ENCODE data around the gene LYRM1.

The LYRM1 gene

DNA sequence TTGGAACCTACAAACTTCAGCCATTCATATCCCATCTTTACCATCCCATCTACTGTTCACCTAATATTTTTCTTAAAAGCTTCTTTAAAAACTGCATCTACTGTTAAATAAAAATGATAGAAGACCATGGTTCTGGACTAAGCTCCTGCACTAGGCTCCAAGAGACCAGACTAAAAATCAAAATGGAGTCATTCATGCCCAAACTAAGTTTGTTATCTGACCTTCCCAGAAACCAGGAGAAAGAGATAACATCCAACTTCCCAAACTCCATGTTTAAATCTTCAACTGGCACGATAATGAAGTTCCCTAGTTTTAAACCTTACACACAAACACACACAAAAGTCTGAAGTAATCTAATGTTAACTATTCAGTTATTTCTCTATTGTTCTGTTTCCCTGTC, 14.3 kb upstream of the LYRM1 start:
- Histone ChIP-seq H3K27ac (ENCODE audit: low read length) (no peak overlapping the region), H3K36me3 (ENCODE audit: control insufficient read depth in 2 of 2, insufficient read depth in 2 of 2, low read length in 2 of 2) (no peaks in the 10 kb centered on the region), H3K27me3 (ENCODE audit: control insufficient read depth in 1 of 2, insufficient read depth in 2 of 2, low read length in 2 of 2) (no peaks in the 10 kb centered on the region), H3K4me3 (ENCODE audit: low read length in 2 of 2) (no peak overlapping the region), H3K9ac (ENCODE audit: low read length in 2 of 2) (no peak overlapping the region), H3K9me3 (ENCODE audit: control insufficient read depth in 2 of 2, low read length in 2 of 2) (no peaks in the 10 kb centered on the region), H3K4me1 (ENCODE audit: control insufficient read depth, insufficient read depth, low read length) (peaks cover 13% of the 10 kb centered on the region)

DNA sequence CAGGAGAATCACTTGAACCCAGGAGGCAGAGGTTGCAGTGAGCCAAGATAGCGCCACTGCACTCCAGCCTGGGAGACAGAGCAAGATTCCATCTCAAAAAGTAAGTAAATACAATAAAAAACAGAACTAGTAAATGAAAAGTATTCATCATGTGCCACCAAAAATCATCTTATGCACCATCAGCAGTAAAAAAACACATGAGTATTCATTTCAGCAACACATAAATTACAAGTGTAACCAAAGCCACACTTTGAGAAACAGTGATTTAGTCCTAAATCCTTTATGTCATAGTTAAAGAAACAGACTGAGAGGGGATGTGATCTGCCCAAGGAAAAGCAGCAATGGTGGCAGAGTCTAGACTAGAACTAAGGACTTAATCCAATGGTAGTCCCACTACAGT, 13.4 kb upstream of the LYRM1 start:
- Histone ChIP-seq H3K27ac (ENCODE audit: low read length) (no peak overlapping the region), H3K4me1 (ENCODE audit: control insufficient read depth, insufficient read depth, low read length) (peaks cover 13% of the 10 kb centered on the region), H3K27me3 (ENCODE audit: control insufficient read depth in 1 of 2, insufficient read depth in 2 of 2, low read length in 2 of 2) (no peaks in the 10 kb centered on the region), H3K36me3 (ENCODE audit: control insufficient read depth in 2 of 2, insufficient read depth in 2 of 2, low read length in 2 of 2) (peaks cover 0 to 2% of the 10 kb centered on the region in 2 donors), H3K9me3 (ENCODE audit: control insufficient read depth in 2 of 2, low read length in 2 of 2) (no peaks in the 10 kb centered on the region), H3K4me3 (ENCODE audit: low read length in 2 of 2) (no peak overlapping the region), H3K9ac (ENCODE audit: low read length in 2 of 2) (no peak overlapping the region)

DNA sequence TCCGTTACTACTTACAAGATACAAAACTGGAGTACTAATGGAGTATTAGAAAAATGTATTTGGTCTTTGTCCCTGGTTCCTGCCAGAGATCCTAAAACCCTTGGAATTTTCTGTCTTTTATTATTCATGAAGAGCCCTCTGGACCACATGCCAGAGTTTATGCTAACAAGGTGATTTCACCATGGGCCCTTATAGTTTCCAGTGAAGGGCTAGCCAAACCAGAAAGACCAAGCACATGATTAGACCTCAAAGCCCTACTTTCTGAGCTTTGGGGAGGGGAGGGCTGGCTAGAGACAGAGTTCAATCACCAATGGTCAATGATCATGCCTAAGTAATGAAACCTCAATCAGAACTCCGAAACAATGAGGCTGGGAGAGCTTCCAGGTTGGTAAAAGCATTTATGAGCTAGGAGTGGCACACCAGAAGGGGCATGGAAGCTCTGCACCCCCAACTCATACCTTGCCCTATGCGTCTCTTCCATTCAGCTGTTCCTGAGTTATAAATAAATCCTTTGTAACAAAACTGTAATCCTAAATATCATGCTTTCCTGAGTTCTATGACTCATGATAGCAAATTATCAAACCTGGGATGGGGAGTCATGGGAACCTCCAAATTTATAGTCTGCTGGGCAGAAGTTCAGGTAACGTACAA, 10.8 kb upstream of the LYRM1 start:
- no peaks in the 10 kb centered on the region for H3K9me3 ChIP-seq (ENCODE audit: control insufficient read depth in 2 of 2, low read length in 2 of 2)

DNA sequence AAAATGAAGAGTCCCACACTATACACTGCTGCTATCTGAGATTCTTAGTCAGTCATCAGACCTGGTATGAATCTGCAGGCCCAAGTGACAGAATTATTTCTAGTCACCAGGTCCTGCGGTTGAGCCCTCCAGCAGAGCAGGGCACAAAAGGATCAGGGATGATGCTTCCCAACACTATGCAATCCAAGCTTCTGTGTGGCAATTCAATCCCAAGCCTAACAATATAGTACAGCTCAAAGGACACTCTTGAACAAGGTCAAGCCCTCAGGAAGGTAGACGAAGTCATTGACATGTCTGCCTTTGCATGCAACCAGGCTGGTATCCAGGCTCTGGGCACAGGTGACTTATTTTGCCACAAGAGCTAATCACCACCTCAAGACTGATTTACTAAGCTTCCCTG, 6.2 kb upstream of the LYRM1 start:
- Histone ChIP-seq H3K36me3 (ENCODE audit: control insufficient read depth in 2 of 2, insufficient read depth in 2 of 2, low read length in 2 of 2) (peaks cover 4 to 20% of the 10 kb centered on the region in 2 donors), H3K4me3 (ENCODE audit: low read length in 2 of 2) (no peak overlapping the region), H3K9ac (ENCODE audit: low read length in 2 of 2) (no peak overlapping the region), H3K27me3 (ENCODE audit: control insufficient read depth in 1 of 2, insufficient read depth in 2 of 2, low read length in 2 of 2) (no peaks in the 10 kb centered on the region), H3K9me3 (ENCODE audit: control insufficient read depth in 2 of 2, low read length in 2 of 2) (no peaks in the 10 kb centered on the region), H3K27ac (ENCODE audit: low read length) (no peak overlapping the region), H3K4me1 (ENCODE audit: control insufficient read depth, insufficient read depth, low read length) (peaks cover 14% of the 10 kb centered on the region)

More for the DNA sequence above, 10.8 kb upstream of the LYRM1 start:
- H3K4me3 ChIP-seq (ENCODE audit: low read length in 2 of 2) = no peak overlapping the region
- no peaks in the 10 kb centered on the region for H3K27me3 ChIP-seq (ENCODE audit: control insufficient read depth in 1 of 2, insufficient read depth in 2 of 2, low read length in 2 of 2)
- H3K36me3 ChIP-seq (ENCODE audit: control insufficient read depth in 2 of 2, insufficient read depth in 2 of 2, low read length in 2 of 2) = peaks cover 0 to 11% of the 10 kb centered on the region in 2 donors
- no peak overlapping the region for H3K9ac ChIP-seq (ENCODE audit: low read length in 2 of 2)
- no peak overlapping the region for H3K27ac ChIP-seq (ENCODE audit: low read length)
- H3K4me1 ChIP-seq (ENCODE audit: control insufficient read depth, insufficient read depth, low read length) = peaks cover 15% of the 10 kb centered on the region

DNA sequence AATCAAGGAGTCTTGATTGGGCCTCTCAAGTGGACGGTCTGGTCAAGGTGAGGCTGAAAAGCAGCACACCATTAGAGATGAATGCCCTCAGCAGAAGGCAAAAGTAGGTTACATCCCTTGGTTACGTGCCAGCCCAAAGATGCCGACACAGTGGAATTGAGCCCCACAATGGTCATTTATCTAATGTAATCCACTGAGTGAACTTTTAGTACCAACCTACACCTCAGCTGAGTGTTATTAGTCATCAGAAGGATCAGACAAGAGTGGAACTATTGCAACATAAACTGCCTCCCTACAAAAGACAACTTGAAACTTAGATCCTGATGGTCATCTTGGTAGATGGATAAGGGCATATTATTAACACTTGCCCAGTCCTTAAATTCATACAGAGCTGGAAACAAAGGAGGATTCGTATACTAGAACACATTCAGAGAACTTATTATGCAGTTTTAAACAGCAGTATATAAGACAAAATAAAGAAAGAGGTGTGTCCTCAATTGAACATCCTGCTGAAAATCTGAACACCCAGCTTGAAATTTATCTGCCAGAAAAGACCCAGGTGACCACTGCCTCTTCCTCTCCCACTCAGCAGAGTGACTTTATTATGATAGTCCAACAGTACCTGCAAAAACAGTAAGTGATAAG, 3.2 kb upstream of the LYRM1 start:
- H3K36me3 ChIP-seq (ENCODE audit: control insufficient read depth in 2 of 2, insufficient read depth in 2 of 2, low read length in 2 of 2) = peaks cover 4 to 18% of the 10 kb centered on the region in 2 donors
- peaks cover 22% of the 10 kb centered on the region for H3K4me1 ChIP-seq (ENCODE audit: control insufficient read depth, insufficient read depth, low read length)
- H3K9me3 ChIP-seq (ENCODE audit: control insufficient read depth in 2 of 2, low read length in 2 of 2) = no peaks in the 10 kb centered on the region
- H3K9ac ChIP-seq (ENCODE audit: low read length in 2 of 2) = no peak overlapping the region
- no peak overlapping the region for H3K27ac ChIP-seq (ENCODE audit: low read length)
- no peak overlapping the region for H3K4me3 ChIP-seq (ENCODE audit: low read length in 2 of 2)
- no peaks in the 10 kb centered on the region for H3K27me3 ChIP-seq (ENCODE audit: control insufficient read depth in 1 of 2, insufficient read depth in 2 of 2, low read length in 2 of 2)

DNA sequence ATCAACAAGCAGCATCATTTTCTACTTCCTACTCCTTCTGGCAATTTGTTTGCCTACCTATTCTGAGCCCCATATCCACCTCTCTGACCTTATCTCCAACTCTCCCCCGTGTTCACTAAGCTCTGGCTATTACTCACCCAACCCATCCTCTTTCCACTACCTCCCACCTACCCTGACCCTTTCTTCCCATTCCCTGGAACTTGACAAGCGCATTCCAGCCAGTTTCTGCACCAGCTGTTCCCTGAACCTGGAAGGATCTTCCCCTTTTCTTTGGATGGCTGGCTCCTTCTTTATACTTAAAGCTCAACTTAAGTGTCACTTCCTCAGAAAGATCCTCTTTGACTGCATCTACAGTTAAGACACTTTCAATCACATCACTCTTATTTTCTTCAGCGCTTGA, 2.6 kb upstream of the LYRM1 start:
- Histone ChIP-seq H3K9me3 (ENCODE audit: control insufficient read depth in 2 of 2, low read length in 2 of 2) (no peaks in the 10 kb centered on the region), H3K27me3 (ENCODE audit: control insufficient read depth in 1 of 2, insufficient read depth in 2 of 2, low read length in 2 of 2) (no peaks in the 10 kb centered on the region), H3K27ac (ENCODE audit: low read length) (no peak overlapping the region), H3K4me1 (ENCODE audit: control insufficient read depth, insufficient read depth, low read length) (peaks cover 25% of the 10 kb centered on the region), H3K36me3 (ENCODE audit: control insufficient read depth in 2 of 2, insufficient read depth in 2 of 2, low read length in 2 of 2) (peaks cover 4 to 20% of the 10 kb centered on the region in 2 donors), H3K9ac (ENCODE audit: low read length in 2 of 2) (peak overlapping the region in 1 of 2 donors; percentile 79), H3K4me3 (ENCODE audit: low read length in 2 of 2) (no peak overlapping the region)

DNA sequence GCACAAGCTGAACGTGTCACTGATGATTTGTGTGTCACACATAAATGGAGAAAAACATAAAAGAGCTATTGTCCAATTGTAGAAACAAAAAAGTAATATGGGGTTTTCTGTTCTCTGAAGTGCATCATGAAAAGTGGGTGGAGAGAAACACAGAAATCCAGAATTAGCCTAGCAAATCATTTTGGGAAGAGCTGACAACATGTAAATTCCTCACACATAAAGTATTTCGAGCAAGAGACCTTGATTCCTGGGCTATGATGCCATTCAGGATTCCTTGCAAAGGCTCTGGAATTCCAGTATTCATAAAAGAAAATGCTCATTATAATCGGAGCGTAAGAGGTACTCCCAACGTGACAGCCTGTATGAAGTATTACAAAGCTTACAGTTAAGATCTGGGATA, 1.5 kb upstream of the LYRM1 start:
- Histone ChIP-seq H3K4me3 (ENCODE audit: low read length in 2 of 2) (peak overlapping the region; percentile 75 to 92), H3K27me3 (ENCODE audit: control insufficient read depth in 1 of 2, insufficient read depth in 2 of 2, low read length in 2 of 2) (no peaks in the 10 kb centered on the region), H3K9me3 (ENCODE audit: control insufficient read depth in 2 of 2, low read length in 2 of 2) (no peaks in the 10 kb centered on the region), H3K27ac (ENCODE audit: low read length) (peak overlapping the region; percentile 99), H3K4me1 (ENCODE audit: control insufficient read depth, insufficient read depth, low read length) (peaks cover 34% of the 10 kb centered on the region), H3K9ac (ENCODE audit: low read length in 2 of 2) (peak overlapping the region; percentile 79 to 95), H3K36me3 (ENCODE audit: control insufficient read depth in 2 of 2, insufficient read depth in 2 of 2, low read length in 2 of 2) (peaks cover 4 to 19% of the 10 kb centered on the region in 2 donors)

DNA sequence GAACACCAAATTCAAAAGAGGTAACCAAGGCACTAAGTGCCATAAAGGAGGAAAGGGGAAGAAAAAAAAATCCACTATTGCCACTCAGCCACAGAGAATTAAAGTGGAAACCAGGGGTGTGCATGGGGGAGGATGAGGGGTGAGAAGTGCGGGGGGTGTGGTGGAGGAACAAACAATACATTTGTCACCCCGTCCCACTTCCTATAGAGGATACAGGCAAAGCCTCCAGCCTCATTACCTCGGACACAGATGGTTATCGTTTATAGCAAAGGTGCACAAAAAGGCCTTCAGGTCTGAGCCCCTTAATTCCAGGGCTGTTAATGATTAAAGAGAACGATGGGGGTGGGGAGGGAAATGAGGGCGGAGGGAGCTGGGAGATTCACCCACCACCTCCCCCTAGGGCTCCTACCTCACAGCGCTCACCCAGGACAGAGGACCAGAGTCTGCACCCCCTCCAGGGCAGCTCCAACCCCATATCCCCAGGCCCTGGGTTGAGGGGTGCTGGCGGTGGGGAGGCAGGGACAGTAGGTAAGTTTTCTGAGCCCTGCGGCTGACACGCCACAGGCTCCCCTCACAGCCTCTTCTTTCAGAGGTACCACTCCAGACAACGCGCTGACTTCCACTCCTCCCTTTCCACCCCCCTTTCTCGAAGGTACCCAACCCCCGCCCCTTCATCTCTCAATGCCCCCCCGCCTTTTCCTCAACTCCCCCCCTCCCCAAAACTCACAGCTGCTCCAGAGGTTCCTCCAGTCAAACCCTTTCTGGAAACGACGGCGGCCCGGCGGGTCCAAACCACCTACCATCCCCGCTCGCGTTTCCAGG, 883 bp upstream of the LYRM1 start:
- Histone ChIP-seq H3K4me3 (ENCODE audit: low read length in 2 of 2) (peak overlapping the region; percentile 75 to 92), H3K27me3 (ENCODE audit: control insufficient read depth in 1 of 2, insufficient read depth in 2 of 2, low read length in 2 of 2) (no peaks in the 10 kb centered on the region), H3K27ac (ENCODE audit: low read length) (peak overlapping the region; percentile 99), H3K4me1 (ENCODE audit: control insufficient read depth, insufficient read depth, low read length) (peaks cover 37% of the 10 kb centered on the region), H3K36me3 (ENCODE audit: control insufficient read depth in 2 of 2, insufficient read depth in 2 of 2, low read length in 2 of 2) (peaks cover 4 to 13% of the 10 kb centered on the region in 2 donors), H3K9ac (ENCODE audit: low read length in 2 of 2) (peak overlapping the region; percentile 79 to 95), H3K9me3 (ENCODE audit: control insufficient read depth in 2 of 2, low read length in 2 of 2) (no peaks in the 10 kb centered on the region)

DNA sequence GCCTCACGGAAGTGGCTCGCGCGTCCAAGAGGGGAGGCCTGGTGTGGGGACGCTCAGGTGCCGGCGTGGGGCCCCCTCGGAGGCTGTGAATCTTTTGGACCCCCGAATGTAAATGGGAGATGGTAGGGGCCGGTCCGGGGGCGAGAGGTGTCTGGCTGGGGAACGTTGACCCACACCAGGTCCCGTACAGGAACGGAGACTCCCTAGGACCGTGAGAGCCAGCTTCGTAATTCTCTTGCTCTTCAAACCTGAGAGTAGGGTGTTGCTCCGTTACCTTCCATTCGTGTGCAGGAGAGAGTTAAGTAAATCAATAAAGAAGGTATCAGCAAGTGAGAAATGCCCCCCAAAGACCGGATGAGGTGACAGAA, 481 bp downstream of the LYRM1 start:
- Histone ChIP-seq H3K4me1 (ENCODE audit: control insufficient read depth, insufficient read depth, low read length) (peaks cover 40% of the 10 kb centered on the region), H3K27ac (ENCODE audit: low read length) (peak overlapping the region; percentile 99), H3K27me3 (ENCODE audit: control insufficient read depth in 1 of 2, insufficient read depth in 2 of 2, low read length in 2 of 2) (no peaks in the 10 kb centered on the region), H3K9me3 (ENCODE audit: control insufficient read depth in 2 of 2, low read length in 2 of 2) (no peaks in the 10 kb centered on the region), H3K36me3 (ENCODE audit: control insufficient read depth in 2 of 2, insufficient read depth in 2 of 2, low read length in 2 of 2) (peaks cover 4 to 11% of the 10 kb centered on the region in 2 donors), H3K9ac (ENCODE audit: low read length in 2 of 2) (peak overlapping the region; percentile 97 to 98), H3K4me3 (ENCODE audit: low read length in 2 of 2) (peak overlapping the region; percentile 92)

DNA sequence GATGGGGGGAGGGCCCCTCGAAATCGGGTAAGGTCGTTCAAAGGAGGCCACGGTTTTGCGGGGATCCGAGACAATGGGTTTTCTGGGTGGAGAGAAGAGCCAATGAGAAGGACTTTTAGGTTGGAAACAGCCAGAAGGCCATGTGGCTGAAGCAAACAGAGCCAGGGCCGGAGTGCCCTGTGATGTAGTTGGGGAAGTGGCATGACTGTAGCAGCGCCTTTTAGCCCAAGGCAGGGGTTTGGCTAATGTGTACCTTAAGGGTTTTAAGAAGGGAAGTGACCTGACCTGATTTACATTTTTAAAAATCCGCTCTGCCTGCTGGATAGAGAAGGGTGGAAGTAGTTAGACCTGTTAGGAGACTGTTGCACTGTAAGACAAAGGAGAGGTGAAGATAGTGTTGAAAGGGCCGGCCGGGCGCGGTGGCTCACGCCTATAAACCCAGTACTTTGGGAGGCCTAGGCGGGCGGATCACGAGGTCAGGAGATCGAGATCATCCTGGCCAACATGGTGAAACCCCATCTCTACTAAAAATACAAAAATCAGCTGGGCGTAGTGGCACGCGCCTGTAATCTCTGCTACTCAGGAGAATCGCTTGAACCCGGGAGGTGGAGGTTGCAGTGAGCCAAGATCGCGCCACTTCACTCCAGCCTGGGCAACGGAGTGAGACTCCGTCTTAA, 1.0 kb downstream of the LYRM1 start:
- Histone ChIP-seq H3K36me3 (ENCODE audit: control insufficient read depth in 2 of 2, insufficient read depth in 2 of 2, low read length in 2 of 2) (peaks cover 4 to 10% of the 10 kb centered on the region in 2 donors), H3K27me3 (ENCODE audit: control insufficient read depth in 1 of 2, insufficient read depth in 2 of 2, low read length in 2 of 2) (no peaks in the 10 kb centered on the region), H3K27ac (ENCODE audit: low read length) (peak overlapping the region; percentile 99), H3K9ac (ENCODE audit: low read length in 2 of 2) (peak overlapping the region; percentile 97 to 98), H3K4me1 (ENCODE audit: control insufficient read depth, insufficient read depth, low read length) (peaks cover 44% of the 10 kb centered on the region), H3K4me3 (ENCODE audit: low read length in 2 of 2) (peak overlapping the region; percentile 92), H3K9me3 (ENCODE audit: control insufficient read depth in 2 of 2, low read length in 2 of 2) (no peaks in the 10 kb centered on the region)
